ENCODE data around the gene PLAAT2. TPM values are rescaled to one million over a fixed set of nuclear protein-coding genes. Genes with fewer than 3 reads are reported as not detected.
A peak's percentile ranks its signal among the peaks of the same experiment; 100 is the strongest.
"Not testable (repeated sequence)": the region's sequence is repeated elsewhere in the genome, so short reads cannot be mapped to it uniquely, and the experiment has no call there.

PLAAT2 gene
- total RNA-seq, 1 donor from 2014 or later, result not detected

DNA sequence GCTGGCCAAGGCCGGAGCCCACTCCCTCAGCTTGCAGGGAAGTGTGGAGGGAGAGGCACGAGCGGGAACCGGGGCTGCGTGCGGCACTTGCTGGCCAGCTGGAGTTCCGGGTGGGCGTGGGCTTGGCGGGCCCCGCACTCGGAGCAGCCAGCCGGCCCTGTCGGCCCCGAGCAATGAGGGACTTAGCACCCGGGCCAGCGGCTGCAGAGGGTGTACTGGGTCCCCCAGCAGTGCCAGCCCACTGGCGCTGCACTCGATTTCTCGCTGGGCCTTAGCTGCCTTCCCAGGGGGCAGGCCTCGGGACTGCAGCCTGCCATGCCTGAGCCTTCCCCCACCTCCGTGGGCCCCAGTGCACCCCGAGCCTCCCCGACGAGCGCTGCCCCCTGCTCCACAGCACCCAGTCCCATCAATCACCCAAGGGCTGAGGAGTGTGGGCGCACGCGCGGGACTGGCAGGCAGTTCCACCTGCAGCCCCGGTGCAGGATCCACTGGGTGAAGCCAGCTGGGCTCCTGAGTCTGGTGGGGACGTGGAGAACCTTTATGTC, 13.0 kb downstream of the PLAAT2 start:
- not testable (repeated sequence) for H3K4me3 Mint-ChIP-seq, H3K27me3 Mint-ChIP-seq, H3K27ac Mint-ChIP-seq, DNase-seq, H3K9me3 Mint-ChIP-seq
- intact Hi-C loops (cut with micrococcal nuclease), result loop anchor here (5.0 kb wide), 1 partner anchor 62 kb away; the partner anchor contains the start of gene PLAAT3
- peaks cover 20% of the 10 kb centered on the region for H3K36me3 Mint-ChIP-seq (ENCODE audit: low read depth)
- H3K4me1 Mint-ChIP-seq, result peaks cover 27% of the 10 kb centered on the region

DNA sequence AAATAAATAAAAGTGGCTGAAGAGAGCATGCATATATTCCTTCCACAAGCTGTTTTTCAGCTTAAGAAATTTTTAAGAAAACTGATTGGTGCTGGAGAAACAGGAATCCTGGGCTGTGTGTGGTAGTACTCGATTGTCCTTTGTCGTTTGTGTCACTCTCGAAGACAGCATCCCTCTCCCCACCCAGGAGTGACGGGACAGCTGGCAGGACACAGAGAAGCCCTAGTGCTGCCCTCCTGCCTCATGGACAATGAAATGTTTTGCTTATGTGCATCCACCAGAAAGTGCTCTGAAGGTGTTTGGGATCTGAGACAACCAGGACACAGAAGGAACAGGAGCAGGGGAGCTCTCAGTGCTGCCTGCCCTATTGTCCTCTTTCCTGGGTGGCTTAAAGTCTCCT, 13.8 kb downstream of the PLAAT2 start:
- Mint-ChIP-seq H3K27ac (no peak overlapping the region), H3K9me3 (no peaks in the 10 kb centered on the region), H3K4me1 (peaks cover 23% of the 10 kb centered on the region), H3K27me3 (no peaks in the 10 kb centered on the region), H3K4me3 (no peak overlapping the region), H3K36me3 (ENCODE audit: low read depth) (peaks cover 26% of the 10 kb centered on the region)
- intact Hi-C loops (cut with micrococcal nuclease), result no loop called here
- DNase-seq, result no peak

DNA sequence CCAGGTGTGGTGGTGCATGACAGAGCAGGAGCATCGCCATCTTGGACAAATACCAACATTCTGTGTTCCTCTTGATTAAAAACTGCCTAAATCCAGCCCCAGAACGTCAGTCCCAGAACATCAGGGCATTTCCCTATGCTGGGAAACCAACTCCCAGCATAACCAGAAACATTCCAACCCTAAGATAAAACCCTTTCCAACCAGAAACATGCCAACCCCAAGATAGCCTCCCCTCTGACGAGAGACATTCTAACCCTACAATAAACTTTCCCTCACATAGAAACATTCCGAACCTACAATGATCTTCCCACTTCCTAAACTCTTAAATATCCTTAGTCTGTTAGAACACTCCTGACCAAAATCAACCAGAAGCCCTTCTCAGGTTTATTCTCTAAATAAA, 15.0 kb downstream of the PLAAT2 start:
- intact Hi-C loops (cut with micrococcal nuclease), result no loop called here
- Mint-ChIP-seq H3K27me3 (no peaks in the 10 kb centered on the region), H3K4me3 (no peak overlapping the region), H3K9me3 (no peaks in the 10 kb centered on the region), H3K27ac (no peak overlapping the region), H3K4me1 (peaks cover 16% of the 10 kb centered on the region), H3K36me3 (ENCODE audit: low read depth) (peaks cover 31% of the 10 kb centered on the region)
- DNase-seq, result no peak

DNA sequence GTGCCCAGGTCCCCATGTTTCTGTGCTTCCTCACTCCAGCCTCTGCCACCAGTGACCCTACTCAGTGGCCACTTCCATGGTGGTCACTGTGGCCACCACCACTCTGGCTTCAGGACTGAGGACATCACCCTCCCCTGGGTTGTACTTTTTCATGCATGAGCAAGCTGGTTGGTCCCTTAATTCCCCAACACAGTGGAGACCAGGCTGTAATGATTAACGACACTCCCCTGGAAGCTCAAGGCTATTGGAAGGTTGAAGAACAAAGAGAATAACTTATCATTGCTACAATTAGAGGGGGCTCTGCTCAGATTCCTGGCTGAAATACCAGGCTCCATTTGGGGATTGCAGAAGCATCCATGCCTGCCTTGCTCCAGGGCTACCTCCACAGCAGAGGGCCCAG, 16.1 kb downstream of the PLAAT2 start:
- no peak for DNase-seq
- Mint-ChIP-seq H3K4me3 (no peak overlapping the region), H3K36me3 (ENCODE audit: low read depth) (peaks cover 36% of the 10 kb centered on the region), H3K9me3 (no peaks in the 10 kb centered on the region), H3K27me3 (no peaks in the 10 kb centered on the region), H3K27ac (no peak overlapping the region), H3K4me1 (peaks cover 11% of the 10 kb centered on the region)
- intact Hi-C loops (cut with micrococcal nuclease), result no loop called here

DNA sequence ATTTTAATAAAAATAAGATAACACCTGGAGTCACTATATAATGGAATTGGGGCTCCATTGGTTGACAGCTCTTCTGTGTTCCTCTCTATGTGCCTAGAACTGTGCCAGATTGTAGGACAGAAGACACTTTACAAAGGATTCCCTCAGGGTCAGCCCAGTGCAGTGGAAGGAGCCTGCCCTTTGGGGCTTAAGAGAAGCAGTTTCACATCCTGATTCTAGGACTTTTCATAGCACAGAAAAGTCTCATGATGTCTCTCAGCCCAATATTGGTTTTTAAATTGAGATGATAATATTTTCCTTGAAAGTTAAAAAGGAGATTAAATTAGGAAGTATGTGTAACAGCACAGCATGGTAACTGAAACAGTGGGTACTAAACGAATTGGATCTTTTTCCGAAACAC, 19.5 kb downstream of the PLAAT2 start:
- peaks cover 45% of the 10 kb centered on the region for H3K36me3 Mint-ChIP-seq (ENCODE audit: low read depth)
- no peak overlapping the region for H3K27ac Mint-ChIP-seq
- no peak overlapping the region for H3K4me3 Mint-ChIP-seq
- intact Hi-C loops (cut with micrococcal nuclease), result no loop called here
- H3K9me3 Mint-ChIP-seq, result no peaks in the 10 kb centered on the region
- no peaks in the 10 kb centered on the region for H3K27me3 Mint-ChIP-seq
- no peak for DNase-seq
- peaks cover 13% of the 10 kb centered on the region for H3K4me1 Mint-ChIP-seq

DNA sequence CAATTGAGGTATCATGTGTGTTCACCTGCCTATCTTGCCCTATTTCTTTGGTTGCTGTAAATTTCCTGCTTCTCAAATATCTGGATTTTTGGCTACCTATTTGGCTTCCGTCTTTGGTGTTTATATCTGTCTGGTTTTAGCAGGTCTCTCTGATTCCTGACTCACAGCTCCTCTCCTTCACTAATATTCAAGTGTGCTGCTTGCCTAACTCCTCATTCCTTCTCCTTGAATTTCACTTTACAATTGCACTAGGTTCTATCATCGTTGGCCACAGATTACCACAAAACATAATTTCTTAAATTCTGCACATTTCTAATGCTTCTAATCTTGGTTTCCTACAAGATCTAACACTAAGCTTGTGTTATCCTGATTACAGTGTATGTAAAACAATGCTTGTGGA, 20.7 kb downstream of the PLAAT2 start:
- DNase-seq; intact Hi-C loops (cut with micrococcal nuclease); H3K4me3 Mint-ChIP-seq; H3K27ac Mint-ChIP-seq; H3K9me3 Mint-ChIP-seq; H3K27me3 Mint-ChIP-seq: not testable (repeated sequence)
- Mint-ChIP-seq H3K36me3 (ENCODE audit: low read depth) (peaks cover 50% of the 10 kb centered on the region), H3K4me1 (peaks cover 24% of the 10 kb centered on the region)

DNA sequence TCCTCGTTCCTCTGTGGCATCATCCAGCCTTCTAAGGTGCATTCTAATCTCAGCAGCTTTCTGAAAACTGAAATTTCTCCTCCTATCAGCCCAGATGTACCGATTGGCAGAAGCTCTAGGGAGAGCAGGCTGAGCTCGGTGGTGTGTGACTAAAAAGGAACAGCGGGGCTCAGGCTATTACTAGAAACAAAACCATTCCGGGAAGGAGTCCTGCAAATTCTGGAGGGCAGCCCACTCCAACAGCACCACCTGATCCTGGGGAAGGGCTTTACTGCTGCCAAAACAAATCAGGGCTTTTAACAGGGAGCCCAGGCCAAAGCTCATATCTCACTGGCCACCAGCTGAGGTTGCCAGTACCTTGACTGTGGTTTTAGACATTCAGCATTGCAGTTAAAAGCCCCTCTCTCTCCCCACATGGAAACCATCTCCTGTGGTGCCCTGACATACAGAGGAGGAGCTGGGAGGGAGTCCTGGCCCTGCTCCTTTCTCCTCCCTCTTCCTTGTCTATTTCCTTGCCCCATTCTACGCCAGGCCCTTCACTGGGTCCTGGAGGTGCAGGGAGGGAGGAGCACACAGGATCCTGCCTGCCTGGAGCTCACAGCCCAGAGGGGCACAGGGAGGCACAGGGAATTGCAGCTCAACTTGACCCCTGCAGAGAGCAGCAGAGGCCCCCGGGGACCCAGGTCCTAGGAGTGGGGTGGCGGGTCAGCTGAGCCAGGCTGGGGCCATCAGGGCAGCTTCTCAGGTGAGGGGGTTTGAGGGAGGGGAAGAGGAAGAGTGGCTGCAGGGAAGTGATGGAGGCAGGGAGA, 25.7 kb downstream of the PLAAT2 start:
- Mint-ChIP-seq H3K36me3 (ENCODE audit: low read depth) (peaks cover 16% of the 10 kb centered on the region), H3K9me3 (no peaks in the 10 kb centered on the region), H3K27ac (peak overlapping the region; percentile 88), H3K27me3 (no peaks in the 10 kb centered on the region), H3K4me3 (peak overlapping the region; percentile 90), H3K4me1 (peaks cover 63% of the 10 kb centered on the region)
- peak; percentile 75 for DNase-seq
- intact Hi-C loops (cut with micrococcal nuclease), result loop anchor here (5.0 kb wide), 2 partner anchors 100 to 135 kb away; partner anchors contain the start of gene ATL3

DNA sequence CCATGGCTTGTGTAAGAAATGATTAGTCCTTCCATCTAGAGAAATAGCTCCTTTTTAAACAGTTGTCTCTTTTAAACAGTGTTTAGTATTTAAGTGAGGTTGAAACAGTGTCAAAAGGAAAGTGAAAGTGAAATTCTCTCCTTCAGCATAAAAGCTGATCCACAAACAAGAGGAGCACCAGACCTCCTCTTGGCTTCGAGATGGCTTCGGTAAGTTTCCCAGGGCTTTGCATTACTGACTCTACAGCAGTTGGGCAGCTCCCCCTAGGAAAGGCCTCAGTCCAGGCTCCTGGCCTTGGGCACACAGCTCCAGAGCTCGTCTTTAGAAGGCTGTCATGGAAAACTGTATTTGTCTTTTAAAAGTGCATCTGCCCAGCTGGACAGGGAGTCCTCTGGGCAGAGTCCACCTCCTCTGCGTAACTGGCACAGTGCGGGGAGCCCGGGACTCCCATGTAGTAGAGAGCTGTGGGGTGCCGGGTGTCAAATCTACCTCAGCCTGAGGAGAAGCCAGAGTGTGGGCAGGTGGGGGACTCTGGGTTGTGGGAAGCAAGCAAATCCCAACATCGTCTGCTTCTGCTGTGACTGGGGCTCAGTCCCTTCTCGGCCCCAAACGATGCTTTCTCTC, 26.4 kb downstream of the PLAAT2 start, which contains the start of gene PLAAT4:
TSS of gene PLAAT4 (plus strand) at position 140 of the 624 bp plus-strand sequence. CDS start at position 201, 61 bp downstream.
- Mint-ChIP-seq H3K9me3 (no peaks in the 10 kb centered on the region), H3K36me3 (ENCODE audit: low read depth) (peaks cover 14% of the 10 kb centered on the region), H3K27me3 (no peaks in the 10 kb centered on the region), H3K4me3 (peak within 1 kb of the TSS; percentile 90), H3K27ac (peak within 1 kb of the TSS; percentile 88), H3K4me1 (peaks cover 66% of the 10 kb centered on the region)
- intact Hi-C loops (cut with micrococcal nuclease), result loop anchor here (5.0 kb wide), 2 partner anchors 101 to 136 kb away; partner anchors contain the start of gene ATL3
- DNase-seq, result peak; percentile 88

DNA sequence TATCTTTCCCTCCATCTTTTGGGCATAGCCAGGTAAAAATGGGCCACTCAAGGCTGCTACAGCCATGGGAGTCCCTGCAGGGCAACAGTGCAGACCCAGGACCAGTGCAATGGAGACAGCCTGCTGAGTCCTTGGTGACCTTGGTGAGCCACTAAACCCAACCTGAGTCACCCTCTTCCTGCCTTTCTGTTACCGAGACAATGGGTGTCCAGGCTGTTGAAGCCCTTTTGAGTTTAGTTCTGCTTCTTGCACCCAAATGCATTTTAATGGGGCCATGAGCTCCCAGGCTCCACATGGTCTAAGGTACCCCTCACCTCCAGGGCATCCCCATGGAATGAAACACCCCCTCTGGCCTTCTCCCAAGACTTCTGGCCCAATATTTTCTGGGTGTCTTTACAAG, 27.4 kb downstream of the PLAAT2 start:
- no peaks in the 10 kb centered on the region for H3K9me3 Mint-ChIP-seq
- peak; percentile 82 for DNase-seq
- peaks cover 14% of the 10 kb centered on the region for H3K36me3 Mint-ChIP-seq (ENCODE audit: low read depth)
- peak overlapping the region; percentile 90 for H3K4me3 Mint-ChIP-seq
- H3K4me1 Mint-ChIP-seq, result peaks cover 73% of the 10 kb centered on the region
- H3K27ac Mint-ChIP-seq, result peak overlapping the region; percentile 88
- intact Hi-C loops (cut with micrococcal nuclease), result loop anchor here (1.0 to 5.0 kb wide), 4 partner anchors 18 to 137 kb away; partner anchors contain the start of gene ATL3
- H3K27me3 Mint-ChIP-seq, result no peaks in the 10 kb centered on the region

DNA sequence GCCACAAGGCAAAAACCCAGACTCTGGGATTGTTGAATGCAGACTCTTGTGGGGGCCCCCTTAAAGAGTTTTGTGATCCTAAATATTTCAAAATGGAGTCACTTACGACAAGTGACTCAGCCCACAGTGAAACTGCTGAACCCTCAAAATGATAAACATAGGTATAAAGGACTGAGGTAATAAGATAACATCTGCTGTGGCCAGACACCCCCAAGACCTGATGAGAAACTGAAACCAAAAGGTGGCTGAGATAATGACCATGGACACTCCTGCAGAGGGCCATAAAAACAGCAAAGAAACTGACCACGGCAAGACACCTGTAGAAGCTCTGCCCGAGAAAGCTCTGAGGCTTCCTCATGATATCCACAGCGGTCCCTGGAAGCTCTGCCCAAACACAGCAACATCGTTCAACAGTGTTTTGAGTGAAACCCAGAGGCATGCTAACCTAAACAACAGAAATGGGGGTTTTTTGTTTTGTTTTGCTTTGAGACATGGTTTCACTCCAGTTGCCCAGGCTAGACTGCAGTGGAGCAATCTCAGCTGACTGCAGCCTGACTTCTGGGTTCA, 28.2 kb downstream of the PLAAT2 start:
- H3K36me3 Mint-ChIP-seq (ENCODE audit: low read depth), result peaks cover 11% of the 10 kb centered on the region
- intact Hi-C loops (cut with micrococcal nuclease), result loop anchor here (1.0 to 5.0 kb wide), 4 partner anchors 18 to 137 kb away; partner anchors contain the start of gene ATL3
- no peaks in the 10 kb centered on the region for H3K9me3 Mint-ChIP-seq
- DNase-seq, result peak; percentile 78
- H3K27ac Mint-ChIP-seq, result peak overlapping the region; percentile 88
- H3K27me3 Mint-ChIP-seq, result no peaks in the 10 kb centered on the region
- peaks cover 73% of the 10 kb centered on the region for H3K4me1 Mint-ChIP-seq
- peak overlapping the region; percentile 90 for H3K4me3 Mint-ChIP-seq

DNA sequence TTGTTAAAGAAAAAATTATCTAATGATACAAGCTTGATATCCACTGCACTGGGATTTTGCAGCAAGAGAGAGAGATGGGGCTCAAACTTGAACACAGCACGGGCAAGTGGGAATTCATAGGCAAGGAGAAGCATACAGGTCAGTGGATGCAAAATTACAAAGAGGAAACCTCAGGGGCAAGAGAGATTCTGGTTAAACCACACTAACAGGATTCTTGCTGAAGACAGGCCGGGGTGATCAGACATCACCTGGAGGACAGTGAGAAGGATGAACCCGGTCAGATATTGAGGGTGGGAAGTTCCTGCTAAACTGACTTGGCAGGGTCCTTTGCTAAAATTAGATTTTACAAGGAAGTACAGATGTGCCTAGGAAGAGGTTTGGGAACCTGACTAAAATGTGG, 29.1 kb downstream of the PLAAT2 start:
- no peaks in the 10 kb centered on the region for H3K27me3 Mint-ChIP-seq
- no peaks in the 10 kb centered on the region for H3K9me3 Mint-ChIP-seq
- peaks cover 8% of the 10 kb centered on the region for H3K36me3 Mint-ChIP-seq (ENCODE audit: low read depth)
- intact Hi-C loops (cut with micrococcal nuclease), result no loop called here
- H3K4me1 Mint-ChIP-seq, result peaks cover 77% of the 10 kb centered on the region
- no peak overlapping the region for H3K4me3 Mint-ChIP-seq
- DNase-seq, result no peak
- no peak overlapping the region for H3K27ac Mint-ChIP-seq

DNA sequence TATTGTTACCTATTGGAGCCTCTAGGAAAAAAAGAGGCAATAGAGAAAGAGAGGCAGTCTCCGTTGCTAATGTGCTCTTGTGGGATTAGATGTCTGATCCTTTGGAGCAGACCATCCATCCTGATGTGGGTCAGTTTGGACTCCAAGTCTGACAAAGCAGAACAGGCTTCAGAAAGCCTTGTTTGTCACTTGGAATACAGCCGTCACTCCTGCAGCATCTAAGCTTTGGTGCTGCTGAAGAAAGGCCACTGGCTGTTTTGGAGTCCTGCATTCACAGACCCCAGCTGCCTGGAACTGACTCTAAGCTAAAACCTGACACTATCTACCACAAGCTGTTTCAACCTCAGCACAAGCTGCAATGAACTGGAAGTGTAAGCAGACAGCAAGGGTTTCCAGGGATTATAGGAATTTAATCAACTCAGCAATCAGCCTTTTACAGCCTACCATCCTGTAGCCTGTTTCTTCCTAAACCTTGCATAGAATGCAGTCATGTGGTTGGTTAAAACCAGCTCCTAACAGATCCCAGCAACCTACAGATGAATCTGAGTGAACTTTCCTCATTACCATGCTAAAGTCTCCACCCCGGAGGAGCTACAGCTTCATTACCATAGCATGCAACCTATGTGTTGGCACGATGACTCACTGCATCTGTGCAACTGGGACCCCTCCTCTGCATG, 30.2 kb downstream of the PLAAT2 start:
- Mint-ChIP-seq H3K27ac (no peak overlapping the region), H3K36me3 (ENCODE audit: low read depth) (peaks cover 2% of the 10 kb centered on the region), H3K4me3 (no peak overlapping the region), H3K27me3 (no peaks in the 10 kb centered on the region), H3K4me1 (peaks cover 69% of the 10 kb centered on the region), H3K9me3 (no peaks in the 10 kb centered on the region)
- DNase-seq, result no peak
- intact Hi-C loops (cut with micrococcal nuclease), result no loop called here

DNA sequence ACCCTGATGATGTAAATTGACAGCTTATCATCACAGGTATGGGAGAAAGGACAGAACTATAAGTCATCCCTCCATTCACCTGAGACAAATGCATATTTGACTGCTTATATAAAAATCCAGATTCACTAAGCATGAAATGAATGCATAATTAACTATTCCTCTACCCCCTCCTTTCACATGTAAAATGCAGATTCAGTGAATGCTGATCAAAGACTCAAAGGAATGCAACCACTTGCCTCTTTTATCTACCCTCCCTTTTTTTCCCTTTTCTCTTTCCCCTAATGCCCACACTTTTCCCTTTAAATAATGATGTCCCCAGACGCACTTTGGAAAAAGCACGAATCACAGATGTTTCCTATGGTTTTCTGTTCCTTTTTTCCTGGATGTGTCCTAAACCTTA, 31.1 kb downstream of the PLAAT2 start:
- no peak for DNase-seq
- Mint-ChIP-seq H3K27ac (no peak overlapping the region), H3K4me3 (peak overlapping the region; percentile 10), H3K27me3 (no peaks in the 10 kb centered on the region), H3K4me1 (peaks cover 62% of the 10 kb centered on the region), H3K36me3 (ENCODE audit: low read depth) (no peaks in the 10 kb centered on the region), H3K9me3 (no peaks in the 10 kb centered on the region)
- intact Hi-C loops (cut with micrococcal nuclease), result no loop called here
